Panc1 (cell line): Measurements from ENCODE around the gene AP3D1. TPM values are rescaled to one million over a fixed set of nuclear protein-coding genes. Genes with fewer than 3 reads are reported as not detected.

Source experiments
- ATAC-seq: fragments of 200-7000 bp; cut with Tn5 transposase; 2 replicates; pipeline ENCODE4 v1.9.1; 2020; ENCODE audit warnings: mild to moderate bottlenecking, moderate library complexity
- BruUV-seq: library from RNA; stranded (reverse); fragments of 400-500 nt; replicated peaks from 2 replicates; lab custom pipeline; 2021; lab: Mats Ljungman, UMichigan
- CTCF ChIA-PET: fragments of 300-600 bp; sonication (Branson Sonifier 250); formaldehyde crosslinking; loops from one replicate; lab custom pipeline; 2022; ENCODE audit warnings: antibody characterized with exemption; lab: Charles Lee
- POLR2A ChIA-PET: fragments of 300-600 bp; sonication (Branson Sonifier 250); formaldehyde crosslinking; loops from one replicate; lab custom pipeline; 2022; ENCODE audit warnings: antibody characterized with exemption; lab: Charles Lee
- DNase-seq: peaks from one replicate; pipeline ENCODE4 v3.0.0-alpha.2; 2010; ENCODE audit warnings: low read depth, low spot score
- H3K27ac ChIP-seq: 2 replicates; pipeline ENCODE4 v1.5.1; 2011; ENCODE audit warnings: mild to moderate bottlenecking, low read length, inconsistent platforms
- H3K27me3 ChIP-seq: fragments of 200-500 bp; sonication (Bioruptor generic); 2 replicates; pipeline ENCODE4 v1.6.0; 2014; ENCODE audit warnings: low read length, inconsistent platforms; ENCODE audit not compliant: control insufficient read depth, insufficient read depth
- H3K36me3 ChIP-seq: fragments of 200-500 bp; sonication (Bioruptor generic); 2 replicates; pipeline ENCODE4 v1.5.1; 2014; ENCODE audit warnings: inconsistent platforms, mild to moderate bottlenecking, low read length, moderate library complexity; ENCODE audit not compliant: control insufficient read depth, insufficient read depth
- H3K4me1 ChIP-seq: 2 replicates; pipeline ENCODE4 v1.5.1; 2011; ENCODE audit warnings: inconsistent platforms, mild to moderate bottlenecking, low read length, moderate library complexity; ENCODE audit not compliant: control insufficient read depth, insufficient read depth
- H3K4me3 ChIP-seq, 2 experiments: 2 replicates each; pipeline ENCODE4 v1.5.1; 2011 to 2012; ENCODE audit warnings: low read depth in 2 of 2, low read length in 2 of 2, mild to moderate bottlenecking in 2 of 2, inconsistent platforms in 1 of 2, moderate library complexity in 1 of 2
- H3K9me3 ChIP-seq: fragments of 200-500 bp; sonication (Bioruptor generic); 2 replicates; pipeline ENCODE4 v1.5.1; 2014; ENCODE audit warnings: low read depth, mild to moderate bottlenecking, inconsistent platforms, low read length, moderate library complexity; ENCODE audit not compliant: control insufficient read depth, insufficient read depth
- CTCF ChIP-seq: fragments of 450-650 bp; IDR thresholded peaks from 2 replicates; pipeline ENCODE4 v1.5.1; 2017; ENCODE audit warnings: mild to moderate bottlenecking
- POLR2AphosphoS5 ChIP-seq: IDR thresholded peaks from 2 replicates; pipeline ENCODE4 v1.6.1; 2012; ENCODE audit warnings: mild to moderate bottlenecking, low read depth, low read length, moderate library complexity
- REST ChIP-seq, 2 experiments: IDR thresholded peaks; 2 replicates each; pipeline ENCODE4 v1.6.1; 2011 to 2012; ENCODE audit warnings: low read depth in 2 of 2, control low read depth in 1 of 2, low read length in 1 of 2, mild to moderate bottlenecking in 1 of 2, moderate library complexity in 1 of 2; ENCODE audit not compliant: insufficient read depth in 1 of 2
- SIN3A ChIP-seq: IDR thresholded peaks from 2 replicates; pipeline ENCODE4 v1.6.1; 2012; ENCODE audit warnings: low read depth, mild to moderate bottlenecking, low read length, moderate library complexity, borderline replicate concordance; ENCODE audit not compliant: insufficient read depth
- TCF7L2 ChIP-seq: IDR thresholded peaks from 2 replicates; pipeline ENCODE4 v1.6.1; 2011; ENCODE audit warnings: mild to moderate bottlenecking, low read depth, low read length, inconsistent platforms
- in situ Hi-C: cut with HindIII; loops from 2 replicates; pipeline ENCODE4 v1.10.0; 2016; ENCODE audit warnings: low sequenced_read_pairs, low pct_unique_long_range_greater_than_20kb
- intact Hi-C: fragments of 100-400 bp; cut with micrococcal nuclease; formaldehyde crosslinking; loops from one replicate; pipeline ENCODE4 v1.10.0; 2022; ENCODE audit not compliant: unreplicated experiment
- total RNA-seq: library from RNA; stranded (reverse); gene quantifications from one replicate; pipeline ENCODE4 v1.2.1, GENCODE V29; 2021; ENCODE audit not compliant: unreplicated experiment

The AP3D1 gene
- total RNA-seq, 1 experiment from 2014 or later = 167 TPM

GRCh38 chr19:2122982-2123381 is 28.4 kb downstream of the AP3D1 start:
- TF ChIP-seq POLR2AphosphoS5 (no peak), REST (IDR thresholded peaks at IDR 0.05; ENCODE audit: insufficient read depth in 1 of 2, low read depth in 2 of 2, low read length in 1 of 2) (no peak), CTCF (no peak), SIN3A (no peak), TCF7L2 (no peak)
- in situ Hi-C loops = no loop called here

GRCh38 chr19:2122251-2122650 is 29.1 kb downstream of the AP3D1 start:
- CTCF ChIA-PET = no interaction called here

More at GRCh38 chr19:2122982-2123381, 28.4 kb downstream of the AP3D1 start:
- DNase-seq (no peak), ATAC-seq (no peak)
- H3K36me3 ChIP-seq = peaks cover 2% of the 10 kb centered on the region; the same call in 1 of the 2 replicates
- H3K27ac ChIP-seq = no peak overlapping the region
- ChIA-PET CTCF (no interaction called here), POLR2A (no interaction called here)
- H3K4me3 ChIP-seq = no peak overlapping the region
- BruUV-seq = no TSS peak
- intact Hi-C loops = no loop called here
- H3K27me3 ChIP-seq = no peaks in the 10 kb centered on the region
- H3K9me3 ChIP-seq = no peaks in the 10 kb centered on the region
- no peaks in the 10 kb centered on the region for H3K4me1 ChIP-seq

More at GRCh38 chr19:2122251-2122650, 29.1 kb downstream of the AP3D1 start:
- Histone ChIP-seq H3K27me3 (no peaks in the 10 kb centered on the region), H3K36me3 (peaks cover 2% of the 10 kb centered on the region; the same call in 1 of the 2 replicates), H3K9me3 (no peaks in the 10 kb centered on the region), H3K27ac (no peak overlapping the region), H3K4me1 (no peaks in the 10 kb centered on the region), H3K4me3 (no peak overlapping the region)
- in situ Hi-C loops = no loop called here
- no peak for TF ChIP-seq POLR2AphosphoS5
- no peak for TF ChIP-seq CTCF
- no peak for TF ChIP-seq SIN3A
- TF ChIP-seq TCF7L2 = no peak
- no peak for TF ChIP-seq REST (IDR thresholded peaks at IDR 0.05; ENCODE audit: insufficient read depth in 1 of 2, low read depth in 2 of 2, low read length in 1 of 2)
- intact Hi-C loops = no loop called here
- ATAC-seq = no peak
- no peak for DNase-seq
- POLR2A ChIA-PET = no interaction called here
- no TSS peak for BruUV-seq
